IPS-15b (cell line): ENCODE data around the gene RAB1A.
A peak's percentile ranks its signal among the peaks of the same experiment; 100 is the strongest.

ENCODE experiments used
- H3K27me3 ChIP-seq: one replicate; pipeline ENCODE4 v1.6.1; 2013; ENCODE audit warnings: low read length; ENCODE audit not compliant: control insufficient read depth, insufficient read depth
- H3K36me3 ChIP-seq: one replicate; pipeline ENCODE4 v1.6.1; 2013; ENCODE audit warnings: low read length; ENCODE audit not compliant: control insufficient read depth, insufficient read depth
- H3K4me1 ChIP-seq: one replicate; pipeline ENCODE4 v1.6.1; 2013; ENCODE audit warnings: mild to moderate bottlenecking, low read length; ENCODE audit not compliant: control insufficient read depth, insufficient read depth
- H3K4me3 ChIP-seq: one replicate; pipeline ENCODE4 v1.5.1; 2013; ENCODE audit warnings: low read depth, low read length
- H3K9ac ChIP-seq: one replicate; pipeline ENCODE4 v1.6.1; 2013; ENCODE audit warnings: low read depth, mild to moderate bottlenecking, low read length
- H3K9me3 ChIP-seq: one replicate; pipeline ENCODE4 v1.6.1; 2013; ENCODE audit warnings: mild to moderate bottlenecking, low read length; ENCODE audit not compliant: control insufficient read depth, insufficient read depth

RAB1A gene

GRCh38 chr2:65055422-65056214 is 74.3 kb downstream of the RAB1A start:
- H3K9me3 ChIP-seq: no peaks in the 10 kb centered on the region
- H3K36me3 ChIP-seq: no peaks in the 10 kb centered on the region
- H3K4me3 ChIP-seq: peak overlapping the region; percentile 85
- no peak overlapping the region for H3K9ac ChIP-seq
- H3K27me3 ChIP-seq: no peaks in the 10 kb centered on the region
- no peaks in the 10 kb centered on the region for H3K4me1 ChIP-seq

DNA sequence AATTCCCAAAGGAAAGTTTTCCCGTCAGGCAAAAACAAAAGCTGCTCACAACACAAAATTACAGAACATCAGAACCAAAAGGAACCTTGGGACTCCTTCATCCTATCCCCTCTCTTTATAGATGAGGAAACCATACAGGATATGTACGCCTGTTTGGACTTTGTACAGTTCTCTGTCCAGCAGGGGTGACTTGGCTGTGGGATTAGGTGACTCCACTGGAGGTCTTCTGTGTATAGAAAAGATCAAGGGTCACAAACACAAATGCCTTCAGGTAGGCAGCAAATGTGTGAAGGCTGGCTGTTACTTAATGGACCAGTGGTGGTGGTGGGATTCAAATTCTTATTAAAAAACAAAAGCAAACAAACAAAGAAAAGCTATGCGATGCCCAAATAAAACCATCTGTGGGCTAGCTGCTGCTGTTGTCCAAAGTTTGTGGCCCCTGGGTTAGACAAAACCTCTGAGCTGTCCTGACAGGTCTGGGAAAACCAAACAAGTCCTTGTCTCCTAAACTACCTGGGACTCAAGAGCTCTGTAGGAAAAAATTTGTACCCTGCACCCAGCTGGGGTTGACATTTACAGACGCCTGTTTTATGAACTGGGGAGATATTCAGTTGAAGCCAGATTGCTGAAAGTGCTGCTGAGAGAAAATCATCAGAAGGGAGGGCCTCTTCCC is 75.0 kb downstream of the RAB1A start:
- H3K4me3 ChIP-seq: peak overlapping the region; percentile 85
- no peaks in the 10 kb centered on the region for H3K9me3 ChIP-seq
- H3K36me3 ChIP-seq: no peaks in the 10 kb centered on the region
- no peaks in the 10 kb centered on the region for H3K4me1 ChIP-seq
- H3K9ac ChIP-seq: no peak overlapping the region
- H3K27me3 ChIP-seq: no peaks in the 10 kb centered on the region

GRCh38 chr2:65053199-65053598 is 76.7 kb downstream of the RAB1A start:
- H3K4me1 ChIP-seq: peaks cover 9% of the 10 kb centered on the region
- no peak overlapping the region for H3K9ac ChIP-seq
- H3K36me3 ChIP-seq: no peaks in the 10 kb centered on the region
- no peak overlapping the region for H3K4me3 ChIP-seq
- no peaks in the 10 kb centered on the region for H3K27me3 ChIP-seq
- peaks cover 3% of the 10 kb centered on the region for H3K9me3 ChIP-seq

DNA sequence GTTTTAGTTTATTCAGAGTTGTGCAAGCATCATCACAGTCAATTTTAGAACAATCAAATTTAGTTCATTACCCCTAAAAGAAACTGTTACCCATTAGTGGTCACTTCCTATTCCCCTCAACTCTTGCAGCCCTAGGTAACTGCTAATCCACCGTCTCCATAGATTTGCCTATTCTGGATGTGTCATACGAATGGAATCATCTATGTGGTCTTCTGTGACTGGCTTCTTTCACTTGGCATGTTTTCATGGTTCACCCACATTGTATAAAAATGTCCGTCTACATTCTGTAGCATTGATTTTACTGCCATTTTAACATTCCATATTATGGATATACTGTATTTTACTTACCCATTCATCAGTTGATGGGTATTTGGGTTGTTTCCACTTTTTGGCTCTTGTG is 79.0 kb downstream of the RAB1A start:
- Histone ChIP-seq H3K9ac (no peak overlapping the region), H3K9me3 (peaks cover 3% of the 10 kb centered on the region), H3K4me1 (peaks cover 11% of the 10 kb centered on the region), H3K4me3 (no peak overlapping the region), H3K36me3 (peaks cover 4% of the 10 kb centered on the region), H3K27me3 (no peaks in the 10 kb centered on the region)

DNA sequence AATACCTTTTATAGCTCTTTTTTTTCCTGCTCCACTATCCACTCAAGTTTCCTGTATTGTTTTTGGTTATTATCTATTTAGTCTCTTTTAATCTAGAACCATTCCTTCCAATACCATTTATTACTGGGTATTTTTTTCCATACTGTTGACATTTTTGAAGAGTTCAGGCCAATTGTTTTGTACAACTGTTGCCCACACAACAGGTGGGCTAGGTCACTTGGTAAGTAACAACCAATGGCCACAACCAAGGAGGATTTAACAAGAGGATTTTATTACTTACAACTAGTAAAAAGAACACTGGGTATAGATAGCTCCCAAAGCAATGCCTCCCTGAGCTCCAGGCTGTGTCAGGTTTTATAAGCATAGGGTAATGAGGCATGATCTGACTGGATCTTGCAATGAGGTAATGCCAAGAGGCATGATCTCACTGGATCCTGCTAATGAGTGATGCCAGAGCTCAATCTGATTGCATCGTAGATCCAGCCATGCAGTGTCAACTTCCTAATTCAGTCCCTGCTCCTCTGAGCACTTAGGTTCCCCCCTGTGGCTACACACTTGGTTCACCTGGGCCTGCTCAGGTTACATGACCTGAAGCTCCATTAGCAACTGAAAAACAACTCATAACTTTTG is 80.8 kb downstream of the RAB1A start:
- Histone ChIP-seq H3K4me3 (no peak overlapping the region), H3K4me1 (peaks cover 13% of the 10 kb centered on the region), H3K9me3 (peaks cover 8% of the 10 kb centered on the region), H3K9ac (no peak overlapping the region), H3K27me3 (no peaks in the 10 kb centered on the region), H3K36me3 (peaks cover 10% of the 10 kb centered on the region)

DNA sequence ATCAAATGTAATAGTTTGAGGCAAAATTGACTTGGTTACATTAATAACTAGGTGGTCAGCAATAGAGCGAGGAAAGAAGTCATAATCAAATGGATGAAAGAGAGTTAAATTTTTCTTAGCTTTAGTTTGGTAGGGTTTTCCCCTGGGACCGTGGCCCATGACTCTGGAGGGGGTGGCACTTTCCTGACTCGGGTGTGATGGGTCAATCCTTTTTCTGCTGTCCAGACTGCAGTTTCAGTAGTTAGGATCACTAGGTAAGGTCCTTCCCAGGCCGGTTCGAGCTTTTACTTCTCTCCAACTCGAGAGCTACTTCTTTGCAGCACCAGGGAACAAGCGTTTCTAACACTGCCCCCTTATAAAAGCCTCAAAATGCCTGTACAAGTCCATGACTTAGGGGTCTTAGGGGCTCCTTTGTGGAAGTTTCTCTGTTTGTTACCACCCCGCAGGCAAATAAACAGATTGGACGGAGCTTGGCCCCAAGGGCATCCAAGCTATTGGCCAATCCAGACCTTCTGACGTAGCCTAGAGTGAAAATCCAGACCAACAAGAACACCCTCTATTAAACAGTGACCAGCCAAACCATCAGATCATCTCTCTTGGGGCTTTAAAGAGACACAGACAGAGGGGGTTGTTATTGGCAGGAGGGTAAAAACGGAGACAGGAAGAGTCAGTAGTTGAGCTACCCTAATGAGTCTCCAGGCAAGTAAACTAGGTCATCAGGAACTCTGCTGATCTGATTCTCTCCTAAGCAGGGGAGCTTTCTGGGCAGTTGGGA is 83.1 kb downstream of the RAB1A start:
- Histone ChIP-seq H3K9me3 (peaks cover 11% of the 10 kb centered on the region), H3K27me3 (no peaks in the 10 kb centered on the region)

DNA sequence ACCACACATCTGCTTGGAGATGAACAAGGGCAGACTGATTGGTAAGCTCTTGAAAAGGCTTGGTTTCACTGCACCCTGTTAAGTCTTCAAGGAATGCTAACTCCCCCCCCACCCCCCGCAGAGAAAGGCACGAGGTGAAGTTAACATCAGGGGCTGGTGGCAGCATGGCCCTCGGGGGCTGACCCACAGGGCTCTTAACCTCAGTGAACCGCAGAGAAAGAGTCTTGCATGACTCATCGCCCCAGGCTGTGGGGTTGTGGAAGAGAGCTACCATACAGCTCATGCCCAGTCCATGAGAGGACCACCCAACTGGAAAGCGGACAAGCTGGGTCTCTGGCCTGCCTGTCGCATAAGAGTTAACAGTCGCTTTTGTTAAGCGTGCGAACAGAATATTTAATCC is 84.3 kb downstream of the RAB1A start:
- H3K9me3 ChIP-seq: peaks cover 11% of the 10 kb centered on the region
- no peak overlapping the region for H3K9ac ChIP-seq
- peaks cover 13% of the 10 kb centered on the region for H3K4me1 ChIP-seq
- no peaks in the 10 kb centered on the region for H3K27me3 ChIP-seq
- peaks cover 12% of the 10 kb centered on the region for H3K36me3 ChIP-seq
- peak overlapping the region; percentile 13 for H3K4me3 ChIP-seq

More for the DNA sequence above, 83.1 kb downstream of the RAB1A start:
- H3K4me3 ChIP-seq: no peak overlapping the region
- H3K4me1 ChIP-seq: peaks cover 13% of the 10 kb centered on the region
- no peak overlapping the region for H3K9ac ChIP-seq
- H3K36me3 ChIP-seq: peaks cover 12% of the 10 kb centered on the region

DNA sequence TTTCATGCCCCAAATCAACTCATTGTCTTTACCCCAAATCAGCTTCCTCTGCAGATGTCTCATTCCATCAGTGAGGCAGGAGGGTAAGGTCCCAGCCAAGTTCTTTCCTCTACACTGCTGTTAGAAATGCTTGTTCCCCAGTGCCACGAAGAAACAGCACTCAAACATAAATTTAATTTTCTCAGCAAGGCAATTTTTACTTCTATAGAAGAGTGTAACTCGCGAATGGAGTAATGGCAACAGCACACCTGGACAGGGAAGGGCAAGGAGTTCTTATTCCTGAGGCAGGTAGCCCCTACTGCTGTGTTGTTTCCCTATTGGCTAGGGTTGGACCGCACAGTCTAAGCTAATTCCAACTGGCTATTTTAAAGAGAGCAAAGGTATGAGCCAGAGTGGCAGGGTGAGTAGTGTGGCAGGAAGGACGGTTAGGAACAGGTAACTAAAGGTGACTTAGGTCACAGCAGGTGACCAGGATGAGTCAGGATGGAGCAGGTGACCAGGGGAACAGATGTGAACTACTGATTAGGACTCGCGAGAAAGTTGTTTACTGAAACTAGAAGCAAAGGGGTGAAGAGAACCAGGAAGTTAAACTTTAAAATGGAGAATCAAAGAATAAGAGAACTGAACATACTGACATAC is 85.7 kb downstream of the RAB1A start:
- Histone ChIP-seq H3K36me3 (peaks cover 12% of the 10 kb centered on the region), H3K9ac (no peak overlapping the region), H3K4me3 (no peak overlapping the region), H3K9me3 (peaks cover 11% of the 10 kb centered on the region), H3K4me1 (peaks cover 7% of the 10 kb centered on the region), H3K27me3 (no peaks in the 10 kb centered on the region)

- peaks cover 8% of the 10 kb centered on the region for H3K9me3 ChIP-seq
- H3K36me3 ChIP-seq: peaks cover 16% of the 10 kb centered on the region
- no peak overlapping the region for H3K4me3 ChIP-seq
- H3K27me3 ChIP-seq: no peaks in the 10 kb centered on the region
- peaks cover 4% of the 10 kb centered on the region for H3K4me1 ChIP-seq
- H3K9ac ChIP-seq: no peak overlapping the region
Measured at GRCh38 chr2:65043001-65043400, 86.9 kb downstream of the RAB1A start.

- Histone ChIP-seq H3K9me3 (peaks cover 8% of the 10 kb centered on the region), H3K4me3 (no peak overlapping the region), H3K9ac (no peak overlapping the region), H3K27me3 (no peaks in the 10 kb centered on the region), H3K36me3 (peaks cover 13% of the 10 kb centered on the region), H3K4me1 (no peaks in the 10 kb centered on the region)
Measured at GRCh38 chr2:65040400-65041261, 89.3 kb downstream of the RAB1A start.
